ENCODE results near the gene METAP2. TPM values are rescaled to one million over a fixed set of nuclear protein-coding genes. Genes with fewer than 3 reads are reported as not detected.

The METAP2 gene
- total RNA-seq, result 67.3 and 80.0 TPM in 2 replicates

GRCh38 chr12:95473884-95474659 lies at the start of gene METAP2:
Gene METAP2 (plus strand): TSS chr12:95474152. CDS start chr12:95474180, 28 bp downstream.

GRCh38 chr12:95551305-95551704 lies 77.4 kb downstream of the METAP2 start, which contains the start of gene USP44:
Gene USP44 (minus strand): TSS chr12:95551476. CDS start chr12:95534256, 17,220 bp downstream.

Small RNA genes lying within 50 kb of the gene (small RNA-seq; reads per million reads assigned to genes)
- not detected for gene RNU6-735P

Other genes starting within 250 kb of the METAP2 start
- gene USP44, start 77.3 kb downstream of the METAP2 start, total RNA-seq, result 0.96 and 2.0 TPM in 2 replicates